OCI-LY7 (cell line): ENCODE measurements around the gene ITGAD.

Source experiments
- EZH2phosphoT487 ChIP-seq: fragments of 200-600 bp; sonication (generic); IDR thresholded peaks from 2 replicates; pipeline ENCODE4 v1.6.1; 2018; ENCODE audit warnings: low read depth, borderline replicate concordance, mild to moderate bottlenecking, mixed run types, antibody characterized with exemption, low read length, moderate library complexity, mixed read lengths
- TF ChIP-seq, protein P1 (sequence below): fragments of 200-600 bp; sonication (generic); conservative IDR thresholded peaks from 2 replicates; pipeline ENCODE4 v1.5.1; 2014; ENCODE audit warnings: mild to moderate bottlenecking, antibody characterized with exemption, low read length, moderate library complexity, mixed read lengths

DNA sequence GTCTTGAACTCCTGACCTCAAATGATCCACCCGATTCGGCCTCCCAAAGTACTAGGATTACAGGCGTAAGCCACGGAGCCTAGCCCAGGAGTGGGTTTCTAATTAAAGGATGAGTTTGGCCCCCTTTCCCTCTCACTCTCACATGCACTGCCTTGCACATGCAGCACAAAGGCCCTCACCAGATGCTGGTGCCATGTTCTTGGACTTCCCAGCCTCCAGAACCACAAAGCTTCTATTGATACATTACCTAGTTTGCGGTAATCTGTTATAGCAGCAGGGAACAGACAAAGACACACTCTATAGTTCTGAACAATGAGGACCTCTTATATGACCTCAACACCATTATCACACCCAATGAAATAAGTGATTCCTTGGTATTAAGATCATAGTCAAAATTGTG is 17.9 kb upstream of the ITGAD start:
- TF ChIP-seq, protein P1, sequence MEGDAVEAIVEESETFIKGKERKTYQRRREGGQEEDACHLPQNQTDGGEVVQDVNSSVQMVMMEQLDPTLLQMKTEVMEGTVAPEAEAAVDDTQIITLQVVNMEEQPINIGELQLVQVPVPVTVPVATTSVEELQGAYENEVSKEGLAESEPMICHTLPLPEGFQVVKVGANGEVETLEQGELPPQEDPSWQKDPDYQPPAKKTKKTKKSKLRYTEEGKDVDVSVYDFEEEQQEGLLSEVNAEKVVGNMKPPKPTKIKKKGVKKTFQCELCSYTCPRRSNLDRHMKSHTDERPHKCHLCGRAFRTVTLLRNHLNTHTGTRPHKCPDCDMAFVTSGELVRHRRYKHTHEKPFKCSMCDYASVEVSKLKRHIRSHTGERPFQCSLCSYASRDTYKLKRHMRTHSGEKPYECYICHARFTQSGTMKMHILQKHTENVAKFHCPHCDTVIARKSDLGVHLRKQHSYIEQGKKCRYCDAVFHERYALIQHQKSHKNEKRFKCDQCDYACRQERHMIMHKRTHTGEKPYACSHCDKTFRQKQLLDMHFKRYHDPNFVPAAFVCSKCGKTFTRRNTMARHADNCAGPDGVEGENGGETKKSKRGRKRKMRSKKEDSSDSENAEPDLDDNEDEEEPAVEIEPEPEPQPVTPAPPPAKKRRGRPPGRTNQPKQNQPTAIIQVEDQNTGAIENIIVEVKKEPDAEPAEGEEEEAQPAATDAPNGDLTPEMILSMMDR, result no peak
- no peak for TF ChIP-seq EZH2phosphoT487
